ENCODE results near the gene ZNF563.
A peak's percentile ranks its signal among the peaks of the same experiment; 100 is the strongest.

ZNF563 gene

GRCh38 chr19:12272980-12273901 is 60.2 kb downstream of the ZNF563 start:
- TF ChIP-seq ZNF274 (IDR thresholded peaks at IDR 0.05; ENCODE audit: low read depth, low read length) = peak; percentile 23; the same call in 1 of the 2 replicates
- H3K4me3 ChIP-seq (ENCODE audit: low read length) = no peak overlapping the region

- no peak overlapping the region for H3K4me3 ChIP-seq (ENCODE audit: low read length)
These were observed 61.0 kb downstream of the ZNF563 start for GRCh38 chr19:12272386-12272785.

GRCh38 chr19:12270854-12271253 is 62.6 kb downstream of the ZNF563 start:
- no peak overlapping the region for H3K4me3 ChIP-seq (ENCODE audit: low read length)
- no peak for TF ChIP-seq ZNF274 (IDR thresholded peaks at IDR 0.05; ENCODE audit: low read depth, low read length)

More at GRCh38 chr19:12272386-12272785, 61.0 kb downstream of the ZNF563 start:
- peak; percentile 64 for TF ChIP-seq ZNF274 (IDR thresholded peaks at IDR 0.05; ENCODE audit: low read depth, low read length)

All from GM08714 (cell line).